ENCODE measurements around the gene SCAF11.
"Not testable (repeated sequence)": the region's sequence is repeated elsewhere in the genome, so short reads cannot be mapped to it uniquely, and the experiment has no call there.

DNA sequence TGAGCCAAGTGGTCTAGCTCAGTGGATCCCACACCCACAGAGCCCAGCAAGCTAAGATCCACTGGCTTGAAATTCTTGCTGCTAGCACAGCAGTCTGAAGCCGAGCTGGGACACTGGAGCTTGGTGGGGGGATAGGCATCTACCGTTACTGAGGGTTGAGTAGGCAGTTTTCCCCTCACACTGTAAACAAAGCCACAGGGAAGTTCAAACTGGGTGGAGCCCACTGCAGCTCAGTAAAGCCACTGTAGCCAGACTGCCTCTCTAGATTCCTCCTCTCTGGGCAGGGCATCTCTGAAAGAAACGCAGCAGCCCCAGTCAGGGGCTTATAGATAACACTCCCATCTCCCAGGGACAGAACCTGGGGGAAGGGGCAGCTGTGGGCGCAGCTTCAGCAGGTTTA lies 46.7 kb upstream of the SCAF11 start:
- TF ChIP-seq, protein P1, sequence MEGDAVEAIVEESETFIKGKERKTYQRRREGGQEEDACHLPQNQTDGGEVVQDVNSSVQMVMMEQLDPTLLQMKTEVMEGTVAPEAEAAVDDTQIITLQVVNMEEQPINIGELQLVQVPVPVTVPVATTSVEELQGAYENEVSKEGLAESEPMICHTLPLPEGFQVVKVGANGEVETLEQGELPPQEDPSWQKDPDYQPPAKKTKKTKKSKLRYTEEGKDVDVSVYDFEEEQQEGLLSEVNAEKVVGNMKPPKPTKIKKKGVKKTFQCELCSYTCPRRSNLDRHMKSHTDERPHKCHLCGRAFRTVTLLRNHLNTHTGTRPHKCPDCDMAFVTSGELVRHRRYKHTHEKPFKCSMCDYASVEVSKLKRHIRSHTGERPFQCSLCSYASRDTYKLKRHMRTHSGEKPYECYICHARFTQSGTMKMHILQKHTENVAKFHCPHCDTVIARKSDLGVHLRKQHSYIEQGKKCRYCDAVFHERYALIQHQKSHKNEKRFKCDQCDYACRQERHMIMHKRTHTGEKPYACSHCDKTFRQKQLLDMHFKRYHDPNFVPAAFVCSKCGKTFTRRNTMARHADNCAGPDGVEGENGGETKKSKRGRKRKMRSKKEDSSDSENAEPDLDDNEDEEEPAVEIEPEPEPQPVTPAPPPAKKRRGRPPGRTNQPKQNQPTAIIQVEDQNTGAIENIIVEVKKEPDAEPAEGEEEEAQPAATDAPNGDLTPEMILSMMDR (IDR thresholded peaks at IDR 0.05): not testable (repeated sequence)
- TF ChIP-seq POLR2AphosphoS5 (IDR thresholded peaks at IDR 0.05): not testable (repeated sequence)

Measured in suprapubic skin (tissue), 3 donors.